ENCODE data around the gene CDNF. TPM values are rescaled to one million over a fixed set of nuclear protein-coding genes. Genes with fewer than 3 reads are reported as not detected.

The CDNF gene
- total RNA-seq, 2 experiments from 2014 or later = 3.2 to 3.7 TPM

GRCh38 chr10:14823966-14824365, 13.9 kb downstream of the CDNF start:
- no peaks in the 10 kb centered on the region for H3K9me3 Mint-ChIP-seq
- ATAC-seq (ENCODE audit: poor library complexity) = no peak
- no peaks in the 10 kb centered on the region for H3K27me3 Mint-ChIP-seq

GRCh38 chr10:14822879-14823755, 14.7 kb downstream of the CDNF start:
- H3K27ac Mint-ChIP-seq = no peak overlapping the region
- no peaks in the 10 kb centered on the region for H3K9me3 Mint-ChIP-seq
- intact Hi-C loops (cut with DNase I, micrococcal nuclease) = loop anchor here (1.0 to 5.0 kb wide), 7 partner anchors 221 to 1041 kb away; no protein-coding TSS in a partner anchor
- Histone ChIP-seq H3K9me3 (ENCODE audit: control insufficient read depth in 1 of 2, insufficient read depth in 1 of 2, low read length in 2 of 2) (no peaks in the 10 kb centered on the region), H3K4me3 (ENCODE audit: low read length) (no peak overlapping the region), H3K36me3 (ENCODE audit: insufficient read depth, low read length) (no peaks in the 10 kb centered on the region), H3K4me1 (ENCODE audit: insufficient read depth, low read length) (no peaks in the 10 kb centered on the region), H3K27me3 (ENCODE audit: control insufficient read depth in 1 of 2, insufficient read depth in 2 of 2, low read length in 2 of 2) (no peaks in the 10 kb centered on the region), H3K27ac (ENCODE audit: low read depth in 1 of 2, low read length in 2 of 2) (no peak overlapping the region)
- peak; percentile 76 for TF ChIP-seq CTCF (IDR thresholded peaks at IDR 0.05)
- ATAC-seq (ENCODE audit: poor library complexity) (peak; percentile 56), DNase-seq (peak in 13 of 14 experiments; percentile 15 to 67 (median 37))
- no peaks in the 10 kb centered on the region for H3K36me3 Mint-ChIP-seq (ENCODE audit: low read depth)
- peaks cover 4% of the 10 kb centered on the region for H3K4me1 Mint-ChIP-seq (ENCODE audit: low read depth)
- no peaks in the 10 kb centered on the region for H3K27me3 Mint-ChIP-seq
- ChIA-PET CTCF (interaction anchor here (0.8 to 1.6 kb wide), 8 partner anchors 14 to 626 kb away, joined by 3 to 9 read pairs (median 3); partner anchors contain the start of genes CDNF, HSPA14 and MSANTD7), POLR2A (interaction anchor here (1.0 to 3.0 kb wide), 5 partner anchors 14 to 286 kb away, joined by 3 to 16 read pairs (median 4); partner anchors contain the start of genes CDNF, HSPA14 and MSANTD7)
- no peak overlapping the region for H3K4me3 Mint-ChIP-seq

More at GRCh38 chr10:14823966-14824365, 13.9 kb downstream of the CDNF start:
- TF ChIP-seq CTCF (IDR thresholded peaks at IDR 0.05) = no peak
- H3K27me3 ChIP-seq (ENCODE audit: control insufficient read depth in 1 of 2, insufficient read depth in 2 of 2, low read length in 2 of 2) = no peaks in the 10 kb centered on the region
- intact Hi-C loops (cut with DNase I, micrococcal nuclease) = loop anchor here (1.0 to 5.0 kb wide), 7 partner anchors 222 to 1042 kb away; no protein-coding TSS in a partner anchor
- Mint-ChIP-seq H3K4me1 (ENCODE audit: low read depth) (peaks cover 4% of the 10 kb centered on the region), H3K4me3 (no peak overlapping the region), H3K27ac (no peak overlapping the region), H3K36me3 (ENCODE audit: low read depth) (no peaks in the 10 kb centered on the region)
- no peak overlapping the region for H3K27ac ChIP-seq (ENCODE audit: low read depth in 1 of 2, low read length in 2 of 2)
- no peaks in the 10 kb centered on the region for H3K4me1 ChIP-seq (ENCODE audit: insufficient read depth, low read length)
- POLR2A ChIA-PET = interaction anchor here (1.2 to 3.0 kb wide), 3 partner anchors 13 to 287 kb away, joined by 4 to 16 read pairs (median 5); partner anchors contain the start of genes CDNF, HSPA14 and MSANTD7
- no peaks in the 10 kb centered on the region for H3K9me3 ChIP-seq (ENCODE audit: control insufficient read depth in 1 of 2, insufficient read depth in 1 of 2, low read length in 2 of 2)
- H3K4me3 ChIP-seq (ENCODE audit: low read length) = no peak overlapping the region
- CTCF ChIA-PET = interaction anchor here (0.9 to 1.5 kb wide), 2 partner anchors 281 to 627 kb away, joined by 3 to 6 read pairs; no protein-coding TSS in a partner anchor
- H3K36me3 ChIP-seq (ENCODE audit: insufficient read depth, low read length) = no peaks in the 10 kb centered on the region
- no peak for DNase-seq

- H3K27me3 ChIP-seq (ENCODE audit: control insufficient read depth in 1 of 2, insufficient read depth in 2 of 2, low read length in 2 of 2) = no peaks in the 10 kb centered on the region
- H3K4me1 ChIP-seq (ENCODE audit: insufficient read depth, low read length) = no peaks in the 10 kb centered on the region
- H3K27me3 Mint-ChIP-seq = no peaks in the 10 kb centered on the region
- H3K9me3 ChIP-seq (ENCODE audit: control insufficient read depth in 1 of 2, insufficient read depth in 1 of 2, low read length in 2 of 2) = no peaks in the 10 kb centered on the region
- no peak overlapping the region for H3K27ac ChIP-seq (ENCODE audit: low read depth in 1 of 2, low read length in 2 of 2)
- H3K36me3 ChIP-seq (ENCODE audit: insufficient read depth, low read length) = no peaks in the 10 kb centered on the region
- TF ChIP-seq CTCF (IDR thresholded peaks at IDR 0.05) = no peak
- H3K9me3 Mint-ChIP-seq = no peaks in the 10 kb centered on the region
- H3K36me3 Mint-ChIP-seq (ENCODE audit: low read depth) = no peaks in the 10 kb centered on the region
- ChIA-PET CTCF (interaction anchor here (1.6 kb wide), 1 partner anchor 52 kb away, joined by 3 read pairs; no protein-coding TSS in a partner anchor), POLR2A (interaction anchor here (1.1 to 3.0 kb wide), 2 partner anchors 15 to 227 kb away, joined by 3 to 16 read pairs; partner anchors contain the start of genes CDNF, HSPA14 and MSANTD7)
- DNase-seq (no peak), ATAC-seq (ENCODE audit: poor library complexity) (no peak)
- no peak overlapping the region for H3K4me3 Mint-ChIP-seq
- peaks cover 4% of the 10 kb centered on the region for H3K4me1 Mint-ChIP-seq (ENCODE audit: low read depth)
- no peak overlapping the region for H3K27ac Mint-ChIP-seq
- intact Hi-C loops (cut with DNase I, micrococcal nuclease) = loop anchor here (5.0 kb wide), 6 partner anchors 220 to 1040 kb away; no protein-coding TSS in a partner anchor
- no peak overlapping the region for H3K4me3 ChIP-seq (ENCODE audit: low read length)
Observed at GRCh38 chr10:14821635-14822375, 16.0 kb downstream of the CDNF start.

Data from CD4-positive, alpha-beta T cell (primary cell).